Measurements from ENCODE around the gene DDAH1. TPM values are rescaled to one million over a fixed set of nuclear protein-coding genes. Genes with fewer than 3 reads are reported as not detected.

The DDAH1 gene
- polyA plus RNA-seq, 1 donor from 2014 or later: 42.7 TPM

- Histone ChIP-seq H3K9me3 (ENCODE audit: low read length) (no peaks in the 10 kb centered on the region), H3K9me2 (ENCODE audit: insufficient read depth, low read length) (no peaks in the 10 kb centered on the region), H3F3A (ENCODE audit: insufficient read depth, low read length, poor library complexity, severe bottlenecking) (no peaks in the 10 kb centered on the region), H3K4me2 (ENCODE audit: low read length) (no peak overlapping the region), H3K9ac (ENCODE audit: low read length) (no peak overlapping the region), H3K27me3 (ENCODE audit: insufficient read depth, low read depth, low read length) (no peaks in the 10 kb centered on the region), H4K20me1 (ENCODE audit: insufficient read depth) (no peaks in the 10 kb centered on the region), H3K4me3 (ENCODE audit: low read length) (no peak overlapping the region), H3K27ac (ENCODE audit: low read length) (no peak overlapping the region), H3K36me3 (ENCODE audit: insufficient read depth, low read length) (no peaks in the 10 kb centered on the region), H2AFZ (ENCODE audit: low read depth, low read length) (no peak overlapping the region), H3K79me2 (replicated peaks; ENCODE audit: insufficient read depth, low read length) (no peaks in the 10 kb centered on the region)
- TF ChIP-seq MXI1 (conservative IDR thresholded peaks at IDR 0.05; ENCODE audit: poor library complexity, severe bottlenecking) (no peak), RAD21 (conservative IDR thresholded peaks at IDR 0.05) (peak; percentile 96), EP300 (conservative IDR thresholded peaks at IDR 0.05; ENCODE audit: poor library complexity, severe bottlenecking) (no peak), REST (IDR thresholded peaks at IDR 0.05; ENCODE audit: borderline replicate concordance) (no peak), EZH2 (IDR thresholded peaks at IDR 0.05; ENCODE audit: borderline replicate concordance, insufficient read depth, low read length, poor library complexity, severe bottlenecking) (no peak), CTCF (IDR thresholded peaks at IDR 0.05; ENCODE audit: poor library complexity, severe bottlenecking) (peak; percentile 97), POLR2AphosphoS5 (IDR thresholded peaks at IDR 0.05) (no peak), TAF1 (IDR thresholded peaks at IDR 0.05; ENCODE audit: low read depth) (no peak), SMC3 (conservative IDR thresholded peaks at IDR 0.05; ENCODE audit: poor library complexity) (peak; percentile 96)
Observed at GRCh38 chr1:85307987-85308832, 156.7 kb downstream of the DDAH1 start.

DNA sequence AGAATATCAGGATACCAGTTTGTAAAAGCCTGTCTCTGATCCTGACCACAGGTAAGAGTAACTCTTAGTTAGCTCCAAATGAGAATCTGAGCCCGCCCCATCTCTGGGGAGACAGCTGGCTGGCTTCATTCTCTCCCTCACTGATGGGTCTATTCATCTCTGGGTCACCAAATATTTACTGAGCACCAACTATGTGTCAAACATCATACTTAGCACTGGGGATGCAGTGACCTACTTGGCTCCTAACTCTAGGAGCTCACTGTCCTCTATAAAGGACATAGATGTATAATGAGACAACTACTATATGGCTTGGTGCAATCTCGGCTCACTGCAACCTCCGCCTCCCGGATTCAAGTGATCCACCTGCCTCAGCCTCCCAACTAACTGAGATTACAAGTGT is 158.7 kb downstream of the DDAH1 start:
- Histone ChIP-seq H3K79me2 (replicated peaks; ENCODE audit: insufficient read depth, low read length) (no peaks in the 10 kb centered on the region), H3K27me3 (ENCODE audit: insufficient read depth, low read depth, low read length) (no peaks in the 10 kb centered on the region), H3K9me3 (ENCODE audit: low read length) (no peaks in the 10 kb centered on the region), H4K20me1 (ENCODE audit: insufficient read depth) (no peaks in the 10 kb centered on the region), H3K9ac (ENCODE audit: low read length) (no peak overlapping the region), H3K4me3 (ENCODE audit: low read length) (no peak overlapping the region), H3K36me3 (ENCODE audit: insufficient read depth, low read length) (no peaks in the 10 kb centered on the region), H3F3A (ENCODE audit: insufficient read depth, low read length, poor library complexity, severe bottlenecking) (no peaks in the 10 kb centered on the region), H3K4me2 (ENCODE audit: low read length) (no peak overlapping the region), H2AFZ (ENCODE audit: low read depth, low read length) (no peak overlapping the region), H3K27ac (ENCODE audit: low read length) (no peak overlapping the region), H3K9me2 (ENCODE audit: insufficient read depth, low read length) (no peaks in the 10 kb centered on the region)
- TF ChIP-seq EZH2 (IDR thresholded peaks at IDR 0.05; ENCODE audit: borderline replicate concordance, insufficient read depth, low read length, poor library complexity, severe bottlenecking): no peak
- TF ChIP-seq CTCF (IDR thresholded peaks at IDR 0.05; ENCODE audit: poor library complexity, severe bottlenecking): no peak

Measured in neural cell (in vitro differentiated cells).